GM15510 (cell line): Measurements from ENCODE around the gene SLC45A3.

Source experiments
- POLR2A ChIP-seq: IDR thresholded peaks from 3 replicates; pipeline ENCODE4 v1.6.1; 2011; ENCODE audit warnings: borderline replicate concordance; ENCODE audit not compliant: insufficient read length; ENCODE audit errors: extremely low read depth

SLC45A3 gene

GRCh38 chr1:205678286-205679111 is 1.8 kb downstream of the SLC45A3 start:
- TF ChIP-seq POLR2A = no peak

DNA sequence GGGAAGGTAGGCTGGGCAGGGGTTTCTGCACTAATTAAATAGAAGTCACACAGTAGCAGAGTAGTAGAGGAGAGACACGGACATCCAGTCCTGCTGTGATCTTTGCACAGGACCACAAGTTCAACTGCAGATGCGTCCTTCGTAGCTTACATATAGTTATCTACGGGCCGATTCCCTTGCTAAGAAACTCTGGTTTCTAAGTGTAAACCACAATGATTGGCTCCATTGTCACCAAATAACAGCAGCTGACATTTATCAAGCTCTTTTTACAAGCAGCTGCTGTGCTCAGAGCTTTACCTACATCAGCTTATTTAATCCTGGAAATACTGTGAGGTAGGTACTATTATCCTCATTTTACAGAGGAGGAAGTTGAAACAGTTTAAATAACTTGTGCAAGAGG is 3.1 kb downstream of the SLC45A3 start:
- no peak for TF ChIP-seq POLR2A

DNA sequence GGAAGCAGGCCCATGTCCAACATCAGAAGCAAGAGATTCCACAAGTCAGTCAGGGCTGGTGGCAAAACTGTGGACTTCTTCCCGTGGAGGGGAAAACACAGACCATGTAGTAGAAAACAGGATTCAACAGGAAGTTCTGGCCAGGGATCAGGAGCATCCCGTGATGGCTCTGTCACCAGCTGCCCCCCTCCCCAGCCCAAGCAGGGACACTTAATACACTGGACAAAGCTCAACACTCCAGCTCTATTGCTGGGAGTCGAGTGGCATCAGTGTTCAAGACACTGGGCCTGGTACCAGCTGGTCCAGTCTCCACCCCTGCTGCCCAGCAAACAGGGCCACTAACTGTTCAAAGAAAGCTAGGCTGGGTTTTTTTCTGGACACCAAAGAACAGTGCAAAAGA is 3.7 kb downstream of the SLC45A3 start:
- TF ChIP-seq POLR2A = no peak

DNA sequence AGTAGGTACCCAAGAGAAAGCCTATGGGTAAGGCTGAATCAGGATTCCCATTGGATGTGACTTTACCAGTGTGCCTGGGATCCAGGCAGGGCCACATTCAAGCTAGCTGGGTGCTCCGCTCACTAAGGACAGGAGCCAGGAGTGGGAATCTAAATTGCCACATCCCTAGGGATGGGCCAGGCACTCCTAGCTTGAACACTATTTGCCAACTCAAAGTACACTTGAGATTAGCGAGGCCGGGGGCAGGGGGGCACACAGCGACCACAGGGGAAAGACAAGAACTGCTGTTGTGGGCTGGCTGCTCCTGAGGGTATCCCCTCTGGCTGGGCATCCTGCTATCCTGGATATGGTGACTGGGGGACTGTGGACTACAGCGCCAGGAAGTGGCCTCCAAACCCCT is 4.3 kb downstream of the SLC45A3 start:
- no peak for TF ChIP-seq POLR2A

DNA sequence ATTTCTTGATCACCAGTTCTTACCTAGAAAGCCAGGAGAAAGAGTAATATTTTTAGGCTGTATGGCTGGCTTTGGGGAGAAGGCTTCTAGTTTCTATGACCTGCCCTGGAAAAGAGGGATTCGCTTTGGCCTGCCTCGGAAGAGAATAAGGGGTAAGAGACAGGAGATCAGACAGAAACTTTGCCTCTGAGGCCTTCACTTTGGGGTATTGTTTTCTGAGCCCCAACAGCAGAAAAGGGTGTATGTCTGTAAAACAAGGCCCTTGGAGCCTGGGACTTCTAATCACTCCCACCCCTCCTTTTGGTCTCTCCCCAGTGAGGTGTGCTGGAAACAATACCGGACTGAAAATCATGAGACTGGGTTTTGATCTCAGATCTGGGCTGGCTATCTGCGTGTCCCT is 5.1 kb downstream of the SLC45A3 start:
- TF ChIP-seq POLR2A = no peak

- no peak for TF ChIP-seq POLR2A
Measured at GRCh38 chr1:205672970-205673369, 7.3 kb downstream of the SLC45A3 start.

- TF ChIP-seq POLR2A = no peak
Measured at GRCh38 chr1:205672395-205672889, 7.9 kb downstream of the SLC45A3 start.

- no peak for TF ChIP-seq POLR2A
Measured at GRCh38 chr1:205670611-205671430, 9.5 kb downstream of the SLC45A3 start.

GRCh38 chr1:205670150-205670446 is 10.2 kb downstream of the SLC45A3 start:
- no peak for TF ChIP-seq POLR2A

GRCh38 chr1:205669341-205670149 is 10.8 kb downstream of the SLC45A3 start:
- peak; percentile 9 for TF ChIP-seq POLR2A

- no peak for TF ChIP-seq POLR2A
Measured at GRCh38 chr1:205668951-205669340, 11.4 kb downstream of the SLC45A3 start.

- no peak for TF ChIP-seq POLR2A
Measured at GRCh38 chr1:205667909-205668643, 12.2 kb downstream of the SLC45A3 start.

DNA sequence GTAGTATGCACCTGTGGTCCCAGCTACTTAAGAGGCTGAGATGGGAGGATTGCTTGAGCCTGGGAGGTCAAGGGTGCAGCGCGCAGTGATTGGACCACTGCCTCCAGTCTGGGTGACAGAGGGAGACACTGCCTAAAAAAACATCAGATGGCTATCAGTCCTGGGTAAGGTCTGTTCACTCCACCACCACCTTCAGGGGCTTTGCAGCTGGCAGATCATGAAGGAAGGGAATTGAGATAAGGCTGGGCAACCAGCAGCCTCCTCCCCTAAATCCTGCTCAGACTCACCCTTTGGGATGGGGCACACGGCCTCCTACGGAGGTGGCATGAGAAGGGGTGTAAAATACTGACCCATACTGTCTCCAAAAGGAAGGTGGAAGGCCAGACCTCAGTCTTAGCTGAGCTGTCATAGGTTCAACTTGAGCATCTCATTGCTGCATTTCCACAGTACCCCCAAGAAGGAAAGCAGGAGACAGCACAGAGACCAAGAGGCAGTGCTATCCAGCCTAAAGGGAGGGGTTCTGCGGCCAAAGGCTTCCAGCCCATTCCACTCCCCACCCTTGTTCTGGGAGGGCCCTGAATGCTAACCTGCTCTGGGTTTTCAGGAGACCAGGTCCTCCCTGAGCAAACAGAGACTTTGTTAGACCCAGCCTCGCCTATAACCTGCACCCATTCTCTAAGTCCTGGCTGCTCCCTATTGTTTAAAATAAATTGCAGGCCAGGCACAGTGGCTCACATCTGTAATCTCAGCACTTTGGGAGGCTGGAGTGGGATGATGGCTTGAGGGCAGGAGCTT is 13.7 kb downstream of the SLC45A3 start:
- no peak for TF ChIP-seq POLR2A
